GM18507 (cell line): ENCODE results near the gene CNEP1R1.

Source experiments
- DNase-seq: peaks from one replicate; pipeline ENCODE4 v3.0.0; 2011; ENCODE audit warnings: low read depth; ENCODE audit not compliant: insufficient read length; ENCODE audit errors: extremely low spot score
- FAIRE-seq: peaks from 2 replicates; lab custom pipeline; 2011; peaks lifted over from hg19 to GRCh38; lab: Jason Lieb, UNC

Gene CNEP1R1

DNA sequence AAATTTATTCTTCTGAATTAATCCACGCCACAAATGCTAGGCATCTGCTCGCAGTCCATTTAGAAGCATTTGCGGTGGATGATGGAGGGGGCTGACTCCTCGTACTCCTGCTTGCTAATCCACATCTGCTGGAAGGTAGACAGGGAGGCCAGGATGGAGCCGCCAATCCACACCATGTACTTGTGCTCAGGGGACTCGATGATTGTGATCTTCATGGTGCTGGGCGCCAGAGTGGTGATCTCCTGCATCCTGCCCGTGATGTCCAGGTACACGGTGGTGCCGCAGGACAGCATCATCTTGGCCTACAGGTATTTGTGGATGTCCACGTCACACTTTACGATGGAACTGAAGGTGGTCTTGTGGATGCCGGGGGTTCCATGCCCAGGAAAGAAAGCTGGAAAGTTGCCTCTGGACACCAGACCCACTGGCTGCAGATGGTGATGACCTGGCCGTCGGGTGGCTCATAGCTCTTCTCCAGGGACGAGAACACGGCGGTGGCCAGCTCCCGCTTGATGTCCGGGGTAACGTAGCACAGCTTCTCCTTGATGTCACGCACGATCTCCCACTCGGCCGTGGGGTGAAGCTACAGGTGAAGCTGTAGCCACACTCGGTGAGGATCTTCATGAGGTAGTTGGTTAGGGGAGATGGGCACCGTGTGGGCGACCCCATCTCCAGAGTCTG, 33.2 kb downstream of the CNEP1R1 start:
- FAIRE-seq (no peak), DNase-seq (no peak)

DNA sequence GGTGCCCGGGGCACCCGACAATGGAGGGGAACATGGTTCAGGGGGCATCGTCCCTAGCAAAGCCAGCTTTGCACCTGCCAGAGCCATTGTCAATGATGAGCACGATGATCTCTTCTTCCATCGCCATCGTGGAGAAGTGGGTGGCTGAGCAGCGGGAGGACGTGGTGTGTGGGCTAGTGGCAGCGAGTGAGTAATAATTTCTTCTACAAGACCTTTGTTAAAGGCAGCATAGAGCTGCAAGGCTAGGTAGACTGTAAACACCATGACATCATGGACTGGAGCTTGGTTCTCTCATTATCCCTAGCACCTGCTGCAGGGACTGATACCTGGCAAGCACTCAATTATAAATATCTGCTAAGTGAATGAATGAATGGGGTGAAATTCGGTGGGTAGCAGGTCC, 34.1 kb downstream of the CNEP1R1 start:
- FAIRE-seq (no peak), DNase-seq (no peak)

DNA sequence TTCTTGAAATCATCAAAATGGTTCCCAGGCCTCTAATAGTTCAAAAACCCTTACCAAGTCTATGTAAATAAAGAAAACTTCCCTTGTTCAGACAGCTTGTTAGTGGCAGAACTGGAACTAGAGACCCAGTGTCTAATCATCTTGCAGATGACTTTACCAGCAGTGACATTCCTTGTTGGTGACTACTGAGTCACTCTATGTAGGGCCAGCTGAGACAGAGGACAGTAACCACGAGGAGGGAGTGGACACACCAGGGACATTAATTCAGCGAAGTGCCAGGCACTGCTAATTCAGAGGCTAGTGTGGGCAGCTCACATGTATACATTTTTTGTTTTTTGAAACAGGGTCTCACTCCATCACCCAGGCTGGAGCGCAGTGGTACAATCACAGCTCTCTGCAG, 34.6 kb downstream of the CNEP1R1 start:
- DNase-seq (no peak), FAIRE-seq (no peak)

DNA sequence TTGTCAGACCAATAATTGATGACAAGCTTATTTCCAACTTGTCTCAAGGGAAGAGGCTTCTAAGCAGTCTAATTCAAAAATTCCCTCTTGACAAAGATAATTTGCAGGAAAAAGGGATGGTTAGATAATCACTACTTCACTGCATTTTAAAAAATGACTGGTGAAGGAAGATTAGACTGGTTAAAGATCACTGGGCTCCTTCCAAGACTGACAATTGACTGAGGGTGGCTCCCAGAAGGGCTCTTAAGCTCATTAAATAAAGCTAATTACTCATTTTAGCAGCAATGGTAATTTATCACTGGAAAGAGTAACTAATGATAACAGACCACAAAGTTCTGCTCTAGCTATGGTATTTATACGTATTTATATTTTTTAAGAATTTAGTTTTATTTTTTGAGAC, 36.3 kb downstream of the CNEP1R1 start:
- FAIRE-seq (no peak), DNase-seq (no peak)

DNA sequence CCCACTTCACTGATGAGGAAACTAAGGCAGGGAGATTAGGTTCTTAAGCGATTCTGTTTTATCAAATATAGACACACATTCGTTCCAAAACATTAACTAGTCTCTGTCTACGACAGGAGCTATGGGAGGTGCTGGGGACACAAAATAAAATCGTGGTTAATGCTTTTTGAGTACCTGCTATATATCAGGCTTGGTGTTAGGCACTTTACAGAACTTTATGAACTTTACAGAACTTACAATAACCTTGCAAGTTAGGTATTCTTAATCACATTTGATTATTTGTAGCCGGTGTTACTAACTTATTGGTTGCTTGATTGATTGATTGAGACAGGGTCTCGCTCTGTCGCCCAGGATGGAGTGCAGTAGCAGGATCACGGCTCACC, 40.2 kb downstream of the CNEP1R1 start:
- FAIRE-seq: no peak
- DNase-seq: no peak

DNA sequence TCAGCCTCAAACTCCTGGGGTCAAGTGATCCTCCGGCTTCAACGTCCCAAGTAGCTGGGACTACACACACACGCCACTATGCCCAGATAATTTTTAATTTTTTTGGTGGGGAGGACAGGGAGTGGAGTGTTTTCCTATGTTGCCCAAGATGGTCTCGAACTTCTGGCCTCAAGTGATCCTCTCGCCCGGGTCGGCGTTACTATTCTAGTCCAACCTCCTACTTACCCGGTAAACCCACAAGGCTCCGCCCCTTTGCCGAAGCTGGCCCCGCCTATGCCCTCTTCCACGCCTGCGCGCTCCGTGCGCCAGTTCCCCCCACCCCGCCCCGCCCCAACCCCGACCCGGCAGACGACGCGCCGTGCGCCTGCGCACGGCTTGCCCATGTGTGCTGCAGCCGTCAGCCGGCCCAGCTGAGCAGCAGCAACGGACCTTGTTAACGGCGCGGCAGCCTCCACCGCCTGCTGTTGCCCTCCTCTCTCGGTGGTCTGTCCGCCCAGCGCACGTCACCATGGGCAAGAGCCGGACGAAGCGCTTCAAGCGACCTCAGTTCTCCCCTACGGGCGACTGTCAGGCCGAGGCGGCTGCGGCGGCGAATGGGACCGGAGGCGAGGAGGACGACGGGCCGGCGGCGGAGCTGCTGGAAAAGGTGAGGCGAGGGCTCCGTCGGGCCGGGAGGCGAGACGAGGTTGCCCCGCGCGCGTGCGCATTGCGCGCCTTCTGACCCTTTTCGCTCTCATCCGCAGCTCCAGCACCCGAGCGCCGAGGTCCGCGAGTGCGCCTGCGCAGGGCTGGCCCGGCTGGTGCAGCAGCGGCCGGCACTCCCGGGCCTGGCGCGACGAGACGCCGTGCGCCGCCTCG, 40.8 kb downstream of the CNEP1R1 start, which contains the start of gene HEATR3:
HEATR3 (plus strand) TSS at position 347 of the 858 bp plus-strand sequence; CDS start at position 509, 162 bp downstream.
- FAIRE-seq (peak; percentile 78), DNase-seq (peak; percentile 90)

DNA sequence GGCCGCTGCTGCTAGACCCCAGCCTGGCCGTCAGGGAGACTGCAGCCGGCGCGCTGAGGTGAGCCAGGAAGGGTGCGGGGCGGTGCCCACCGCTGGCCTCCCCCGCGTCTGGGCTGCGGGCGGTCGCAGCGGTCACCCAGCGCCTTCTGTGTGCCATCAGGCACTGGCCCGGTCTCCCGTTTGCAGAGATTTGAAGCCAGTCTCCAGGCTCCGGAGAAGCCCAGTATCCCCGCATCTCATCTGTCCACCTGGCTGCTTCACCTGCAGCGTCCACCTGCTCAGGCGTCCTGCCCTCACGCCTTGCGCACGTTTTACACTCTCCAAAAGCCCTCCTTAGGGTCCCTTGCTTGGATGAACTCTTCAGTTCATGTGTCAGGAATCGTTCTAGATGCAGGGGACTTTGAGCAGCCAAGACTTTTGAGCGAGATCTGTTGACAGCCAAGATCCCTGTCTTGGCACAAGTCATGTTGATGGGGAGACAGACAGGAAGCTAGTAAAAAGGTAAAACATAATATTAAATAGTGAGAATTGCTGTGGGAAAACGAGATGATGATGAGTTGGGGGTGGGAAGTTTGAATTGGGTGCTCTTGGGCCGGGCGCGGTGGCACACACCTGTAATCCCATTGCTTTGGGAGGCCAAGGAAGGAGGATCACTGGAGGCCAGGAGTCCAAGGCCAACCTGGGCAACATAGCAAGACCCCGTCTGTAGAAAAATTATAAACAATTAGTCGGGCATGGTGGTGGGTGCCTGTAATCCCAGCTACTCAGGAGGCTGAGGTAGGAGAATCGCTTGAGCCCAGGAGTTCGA, 41.7 kb downstream of the CNEP1R1 start:
- no peak for DNase-seq
- FAIRE-seq: no peak

DNA sequence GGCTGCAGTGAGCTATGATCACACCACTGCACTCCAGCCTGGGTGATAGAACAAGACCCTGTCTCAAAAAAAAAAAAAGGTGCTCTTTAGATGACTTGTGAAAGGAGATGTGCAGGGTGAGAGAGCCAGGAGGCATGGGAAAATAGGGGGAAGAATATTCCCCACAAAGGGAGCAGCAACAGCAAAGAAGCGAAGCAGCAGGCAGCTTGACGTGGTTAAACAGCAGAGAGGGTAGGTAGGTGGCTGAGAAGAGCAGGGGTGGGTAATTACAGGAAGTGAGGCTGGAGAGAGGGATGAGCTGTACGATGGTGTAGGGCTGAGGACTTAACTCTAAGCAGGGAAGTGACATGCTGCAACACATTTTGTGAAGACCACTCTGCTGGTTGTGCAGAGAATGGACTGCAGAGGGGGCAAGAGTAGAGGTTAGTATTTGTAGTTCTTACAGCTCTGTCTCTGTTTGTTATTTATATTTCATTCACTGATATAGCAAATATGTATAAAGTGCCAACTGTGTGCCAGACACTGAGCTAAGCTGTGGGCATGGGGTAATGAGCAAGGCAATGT, 42.3 kb downstream of the CNEP1R1 start:
- DNase-seq (no peak), FAIRE-seq (peak; percentile 58)

DNA sequence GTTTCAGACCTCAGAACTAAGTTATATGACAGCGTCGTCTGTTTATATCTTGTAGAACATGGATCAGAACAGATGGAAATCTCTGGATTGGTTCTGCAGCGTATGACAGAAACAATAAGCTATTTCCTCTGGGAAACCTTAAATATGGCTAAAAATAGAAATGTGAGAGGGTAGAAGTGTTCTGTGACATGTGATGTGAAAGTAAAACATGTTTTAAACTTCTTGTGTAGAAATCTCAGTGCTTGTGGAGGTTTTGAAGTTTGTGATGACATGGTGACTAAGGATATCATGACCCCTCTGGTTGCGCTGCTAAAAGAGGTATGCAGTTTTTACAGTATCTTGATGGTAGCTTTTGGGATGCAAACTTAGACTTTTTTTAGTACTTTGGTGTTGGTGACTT, 43.5 kb downstream of the CNEP1R1 start:
- no peak for DNase-seq
- no peak for FAIRE-seq

DNA sequence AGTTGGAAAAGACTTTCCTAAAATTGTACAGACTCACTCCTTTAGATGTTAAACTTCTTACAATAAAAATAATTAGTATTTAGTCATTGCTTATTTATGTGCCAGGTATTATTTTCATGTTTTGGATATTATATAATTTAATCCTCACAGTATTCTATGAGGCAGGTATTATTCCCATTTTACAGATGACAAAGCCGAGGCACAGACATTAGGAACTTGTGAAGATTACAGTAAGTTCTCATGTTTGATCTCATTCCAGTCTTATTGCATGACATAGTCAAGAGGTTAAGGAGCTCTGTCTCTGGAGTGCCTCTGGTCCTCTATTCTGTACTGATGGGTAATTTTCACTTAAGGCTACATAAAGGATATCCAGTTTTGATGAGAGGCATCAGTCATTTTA, 44.0 kb downstream of the CNEP1R1 start:
- no peak for DNase-seq
- no peak for FAIRE-seq

DNA sequence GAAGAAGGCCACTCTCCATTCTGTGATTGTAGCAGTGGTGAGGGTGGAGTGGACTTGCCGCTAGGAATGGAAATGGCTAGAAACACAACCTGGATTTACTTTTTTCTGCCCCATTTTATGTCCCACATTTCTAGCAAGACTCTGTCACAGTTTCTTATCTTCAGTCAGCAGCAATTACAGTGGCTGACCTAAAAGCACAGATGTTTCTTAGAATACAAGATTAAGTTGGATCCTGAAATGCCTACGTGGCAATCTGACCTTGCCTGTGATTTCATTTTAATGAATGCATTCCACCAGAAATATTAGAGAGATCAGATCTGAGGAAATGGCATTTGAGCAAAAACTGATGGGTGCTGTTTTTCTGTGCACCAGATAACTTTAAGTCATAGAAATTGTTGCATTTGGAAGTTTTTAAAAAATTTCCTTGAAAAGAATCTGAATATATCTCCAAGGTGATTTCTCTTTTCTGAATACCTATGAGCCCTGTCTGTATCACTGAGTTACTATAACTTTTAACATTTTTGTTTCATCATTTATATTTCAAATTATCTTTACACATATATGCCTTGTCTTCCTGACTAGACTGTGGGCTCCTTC, 46.1 kb downstream of the CNEP1R1 start:
- FAIRE-seq: no peak
- no peak for DNase-seq

DNA sequence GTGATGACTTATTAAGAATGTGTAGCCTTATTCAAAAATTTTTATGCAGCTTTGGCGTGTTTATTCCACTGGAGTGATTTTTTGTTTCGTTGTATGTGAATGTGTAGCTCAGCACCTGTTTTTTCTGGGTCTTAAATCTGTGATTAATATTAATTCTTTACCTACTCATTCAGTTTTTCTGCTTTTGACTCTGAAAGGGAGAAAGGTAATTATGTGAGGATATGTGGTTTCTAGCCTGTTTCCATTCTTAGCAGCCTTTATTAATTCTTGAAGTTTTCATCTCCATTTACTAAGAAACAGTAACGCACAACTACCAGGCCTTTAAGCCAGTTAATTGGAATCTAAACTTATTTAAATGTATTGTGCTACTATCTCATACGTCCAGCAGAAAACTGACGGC, 47.7 kb downstream of the CNEP1R1 start:
- no peak for FAIRE-seq
- DNase-seq: no peak

DNA sequence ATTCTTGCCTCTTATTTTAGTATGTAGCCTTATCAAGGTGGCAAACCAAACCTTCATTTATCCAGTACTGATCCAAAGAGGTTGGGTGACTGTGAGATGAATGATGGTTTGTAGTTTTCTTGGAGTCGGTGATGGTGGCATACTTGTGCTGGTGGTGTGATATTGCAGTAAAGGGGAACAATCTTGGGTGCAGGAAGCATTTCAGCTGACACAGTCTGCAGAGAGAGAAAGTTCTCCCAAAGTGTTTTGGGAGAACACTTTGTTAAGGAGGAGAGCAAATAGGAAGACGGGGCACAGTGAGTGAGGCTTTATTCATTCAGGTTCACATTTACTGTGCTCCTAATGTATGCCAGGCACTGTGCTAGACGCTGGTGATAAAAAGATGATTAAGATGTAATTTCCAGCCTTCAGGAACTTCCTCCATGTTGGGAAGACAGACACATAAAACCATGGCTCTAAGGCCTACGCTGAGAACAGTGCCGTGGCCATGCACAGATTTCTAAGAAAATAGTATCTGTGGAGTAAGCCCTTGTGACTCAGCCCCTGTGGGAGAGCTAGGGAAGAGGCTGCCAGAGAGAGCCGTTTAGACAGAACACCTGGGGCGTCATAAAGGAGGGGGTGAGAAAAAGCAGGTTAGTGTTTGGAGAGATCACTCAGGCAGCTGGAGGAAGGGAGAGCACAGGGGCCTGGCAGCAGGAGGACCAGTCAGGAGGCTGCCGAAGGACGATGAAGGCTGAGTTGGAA, 54.5 kb downstream of the CNEP1R1 start:
- no peak for FAIRE-seq
- DNase-seq: no peak

DNA sequence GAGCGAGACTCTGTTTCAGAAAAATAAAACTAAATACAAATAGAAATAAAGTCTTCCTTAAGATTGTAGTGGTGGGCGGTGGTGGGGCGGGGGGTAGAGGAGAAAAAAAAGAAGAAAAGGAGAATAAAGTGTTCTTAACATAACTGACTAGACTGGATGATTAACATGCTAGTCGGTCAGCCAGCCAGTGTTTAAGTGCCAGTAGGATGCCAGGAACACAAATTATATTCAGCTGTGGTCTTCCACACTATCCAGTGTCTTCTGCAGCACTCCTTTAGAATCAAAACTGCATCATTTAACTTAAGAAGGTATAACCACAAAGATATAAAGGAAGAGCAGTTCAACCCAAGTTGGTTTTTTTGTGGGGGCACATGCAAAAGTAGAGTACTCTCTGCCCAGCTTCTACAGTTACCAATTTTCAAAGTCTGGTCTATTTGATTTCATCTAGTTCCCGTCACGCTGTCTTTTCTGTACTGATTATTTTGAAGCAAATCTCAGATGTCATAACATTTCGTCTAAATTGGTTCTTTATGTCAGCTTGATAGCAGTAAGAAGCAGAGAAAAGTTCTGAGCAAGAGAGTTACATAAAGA, 56.5 kb downstream of the CNEP1R1 start:
- FAIRE-seq: no peak
- no peak for DNase-seq

DNA sequence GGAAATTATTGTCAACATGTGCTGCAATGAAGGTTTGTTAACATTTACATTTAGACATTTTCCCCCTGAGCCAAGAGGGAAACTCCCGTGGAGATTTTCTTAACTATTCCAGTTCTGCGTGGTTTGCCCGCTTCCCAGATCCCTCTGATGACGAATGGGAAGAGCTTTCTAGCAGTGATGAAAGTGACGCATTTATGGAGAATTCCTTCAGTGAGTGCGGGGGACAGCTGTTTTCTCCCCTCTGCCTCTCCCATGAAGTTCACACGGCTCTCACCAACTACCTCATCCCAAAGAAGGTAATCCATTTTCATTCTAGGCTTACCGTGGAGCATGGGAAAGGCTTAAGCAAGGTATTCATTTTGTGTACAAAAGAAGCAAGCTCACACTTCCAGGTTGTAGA, 59.0 kb downstream of the CNEP1R1 start:
- DNase-seq (no peak), FAIRE-seq (no peak)

DNA sequence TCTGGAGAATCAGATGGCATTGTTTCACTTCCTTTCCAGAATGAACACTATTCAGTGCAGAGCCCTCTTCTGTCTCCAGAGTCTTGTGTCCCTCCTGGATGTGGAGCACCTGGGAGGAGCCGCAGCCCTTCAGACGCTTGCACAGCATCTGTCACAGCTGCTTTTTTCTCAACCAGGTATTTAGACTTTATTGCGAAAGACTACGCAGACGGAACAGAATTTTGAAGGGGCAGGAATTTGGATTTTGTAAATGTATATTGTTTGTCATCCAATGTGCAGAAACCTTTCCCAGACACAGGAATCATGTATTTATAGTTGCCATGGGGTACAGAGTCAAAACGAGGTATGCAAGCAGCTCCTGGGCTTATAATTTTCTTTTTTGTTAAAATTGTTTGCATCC, 61.2 kb downstream of the CNEP1R1 start:
- DNase-seq (no peak), FAIRE-seq (no peak)
